ENCODE data around the gene MRPS23. TPM values are rescaled to one million over a fixed set of nuclear protein-coding genes. Genes with fewer than 3 reads are reported as not detected.

MRPS23 gene
- total and polyA plus RNA-seq, 9 of the 15 experiments (the other 6 are each of a cell fraction or from before 2014, with no cell fraction given) = 59.1 to 298 (median 98.8) TPM

DNA sequence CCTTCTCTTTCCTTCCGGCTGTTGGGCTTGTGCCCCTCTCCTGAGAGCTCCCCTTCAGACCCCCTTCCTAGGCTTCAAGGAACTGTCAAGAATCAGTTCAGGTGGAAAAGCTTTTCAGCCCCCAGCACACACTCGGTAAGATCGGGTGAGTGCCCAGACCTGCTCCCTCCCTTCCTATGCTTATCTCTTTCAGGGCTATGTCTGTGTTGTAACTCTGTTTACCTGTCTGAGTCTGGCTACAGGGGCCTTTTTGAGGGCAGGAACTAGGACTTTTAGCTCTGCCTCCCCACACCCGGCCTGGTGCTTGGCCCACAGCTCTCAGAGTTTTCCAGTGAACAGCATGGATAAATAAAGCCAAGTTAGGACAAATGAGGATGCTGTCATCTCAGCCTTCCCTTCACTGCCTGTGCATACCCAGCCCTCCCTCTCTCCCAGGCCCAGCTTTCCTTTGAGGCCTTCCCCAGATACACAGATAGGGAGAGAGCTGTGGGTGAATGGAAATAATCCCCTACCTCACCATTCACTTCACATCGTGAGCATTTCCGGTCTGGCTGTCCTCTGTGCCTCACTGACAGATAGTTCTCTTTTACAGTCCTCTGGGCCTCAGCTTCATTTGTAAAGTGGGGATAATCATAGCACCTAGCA is 5.7 kb upstream of the MRPS23 start:
- Histone ChIP-seq H3K9ac (ENCODE audit: insufficient read depth in 1 of 2, low read depth in 2 of 2, low read length in 2 of 2) (peak overlapping the region in 1 of 2 experiments; percentile 41; a peak in 1 of 4 replicates), H4K20me1 (replicated peaks; ENCODE audit: control insufficient read depth, insufficient read depth, low read length) (no peaks in the 10 kb centered on the region), H3K27me3 (ENCODE audit: control insufficient read depth in 2 of 2, insufficient read depth in 2 of 2, low read length in 2 of 2) (peaks cover 0 to 4% of the 10 kb centered on the region in 2 experiments; a peak in 1 of 5 replicates), H3K4me2 (ENCODE audit: insufficient read depth, low read length) (0 out of 2 replicates have a peak overlapping the region, but pooled peaks have one; percentile 7), H3K4me1 (replicated peaks in 1 of 2; ENCODE audit: control insufficient read depth in 2 of 2, insufficient read depth in 2 of 2, low read length in 2 of 2) (peaks cover 25 to 41% of the 10 kb centered on the region in 2 experiments), H3K9me3 (replicated peaks; ENCODE audit: control insufficient read depth, insufficient read depth, low read depth, low read length) (no peaks in the 10 kb centered on the region), H3K4me3 (no peak overlapping the region), H3K79me2 (ENCODE audit: control insufficient read depth, insufficient read depth, low read length) (0 out of 3 replicates have a peak, but pooled peaks cover 4% of the 10 kb centered on the region), H2AFZ (ENCODE audit: low read depth, low read length) (peak overlapping the region; percentile 51), H3K9me1 (ENCODE audit: control insufficient read depth, insufficient read depth, low read length) (no peaks in the 10 kb centered on the region), H3K36me3 (ENCODE audit: control insufficient read depth, insufficient read depth, low read length) (no peaks in the 10 kb centered on the region), H3K27ac (ENCODE audit: extremely low read depth, low read depth, low read length) (no peak overlapping the region)
- ATAC-seq (no peak), FAIRE-seq (no peak), DNase-seq (ENCODE audit: extremely low read depth in 1 of 4, low spot score in 3 of 4) (no peak)
- intact Hi-C loops (cut with micrococcal nuclease) = no loop called here
- in situ Hi-C loops (cut with MboI) = loop anchor here (5.0 kb wide), 1 partner anchor 262 kb away; no protein-coding TSS in a partner anchor
- CTCF ChIA-PET (ENCODE audit: low intra/inter-chr PET ratio) = no interaction called here
- POLR2A ChIA-PET = interaction anchor here (0.6 to 2.6 kb wide), 4 partner anchors 30 to 151 kb away, joined by 3 to 10 read pairs (median 4); partner anchors contain the start of gene SRSF1
- 27% methylated on average over 6 of the region's 6 CpGs for WGBS (ENCODE audit: insufficient coverage, low coverage, missing lambda C conversion rate)
- TF ChIP-seq CXXC5 (CRISPR knock-in tag; IDR thresholded peaks at IDR 0.05) (no peak), YY1 (IDR thresholded peaks at IDR 0.05; ENCODE audit: borderline replicate concordance in 1 of 3, control insufficient read depth in 1 of 3, extremely low read depth in 1 of 3, insufficient read depth in 3 of 3, insufficient read length in 1 of 3, insufficient replicate concordance in 2 of 3, low read depth in 1 of 3, low read length in 2 of 3) (no peak), TEAD4 (IDR thresholded peaks at IDR 0.05; ENCODE audit: low read length) (0 out of 2 replicates have a peak, but pooled peaks have one; percentile 1), TEAD4 (CRISPR knock-in tag; IDR thresholded peaks at IDR 0.05; ENCODE audit: borderline replicate concordance) (no peak), CREB1 (IDR thresholded peaks at IDR 0.05) (no peak), CREB1 (CRISPR knock-in tag; IDR thresholded peaks at IDR 0.05) (no peak), ZSCAN32 (CRISPR knock-in tag; IDR thresholded peaks at IDR 0.05) (no peak), CHD2 (IDR thresholded peaks at IDR 0.05; ENCODE audit: low read depth, low read length) (no peak)
- BruUV-seq (replicated peaks) = no TSS peak

Measured in K562 (cell line).